H1 (cell line): ENCODE data around the gene RPL13A. TPM values are rescaled to one million over a fixed set of nuclear protein-coding genes. Genes with fewer than 3 reads are reported as not detected.

Experiments used
- CTCF ChIA-PET: fragments of 300-600 bp; sonication (Branson Sonifier 250); formaldehyde crosslinking; loops from one replicate; lab custom pipeline; 2021; ENCODE audit not compliant: partially characterized antibody; lab: Charles Lee
- POLR2A ChIA-PET: fragments of 300-600 bp; sonication (Branson Sonifier 250); formaldehyde crosslinking; loops from one replicate; lab custom pipeline; 2021; ENCODE audit warnings: inconsistent platforms; ENCODE audit not compliant: partially characterized antibody; lab: Charles Lee
- DNase-seq, 2 experiments: peaks; one replicate each; pipeline versions ENCODE4 v3.0.0 to v3.0.0-alpha.2; 2010 to 2022; ENCODE audit warnings: low spot score in 2 of 2, low read depth in 1 of 2, mixed read lengths in 1 of 2
- FAIRE-seq: peaks from 2 replicates; lab custom pipeline; 2011; peaks lifted over from hg19 to GRCh38; lab: Jason Lieb, UNC
- H2AFZ ChIP-seq: 2 replicates; pipeline ENCODE4 v1.8.1; 2012; ENCODE audit warnings: low read length, inconsistent platforms
- H2AK5ac ChIP-seq: 2 replicates; pipeline ENCODE4 v1.6.1; 2013; ENCODE audit warnings: low read depth, low read length
- H2BK120ac ChIP-seq: replicated peaks from 2 replicates; pipeline ENCODE3; 2013; ENCODE audit warnings: low read depth, low read length, inconsistent platforms
- H2BK12ac ChIP-seq: 2 replicates; pipeline ENCODE4 v1.6.1; 2013; ENCODE audit warnings: low read depth, low read length
- H2BK15ac ChIP-seq: 2 replicates; pipeline ENCODE4 v1.6.1; 2013; ENCODE audit warnings: low read length
- H2BK20ac ChIP-seq: 2 replicates; pipeline ENCODE4 v1.6.1; 2013; ENCODE audit warnings: low read length
- H2BK5ac ChIP-seq: 2 replicates; pipeline ENCODE4 v1.6.1; 2013; ENCODE audit warnings: low read depth, low read length
- H3K14ac ChIP-seq: 2 replicates; pipeline ENCODE4 v1.6.1; 2013; ENCODE audit warnings: inconsistent platforms; ENCODE audit not compliant: insufficient read length
- H3K18ac ChIP-seq: 2 replicates; pipeline ENCODE4 v1.6.1; 2013; ENCODE audit warnings: low read length; ENCODE audit errors: extremely low read depth
- H3K23ac ChIP-seq: 2 replicates; pipeline ENCODE4 v1.6.1; 2013; ENCODE audit warnings: inconsistent platforms; ENCODE audit not compliant: insufficient read length
- H3K23me2 ChIP-seq: 2 replicates; pipeline ENCODE4 v1.6.1; 2013; ENCODE audit warnings: low read depth, low read length
- H3K27ac ChIP-seq: 2 replicates; pipeline ENCODE4 v1.6.1; 2011; ENCODE audit warnings: low read depth, low read length, inconsistent platforms
- H3K27me3 ChIP-seq, 4 experiments: replicated peaks in 1 of 4; 1 replicate in 1 of 4; 2 replicates in 3 of 4; pipeline versions ENCODE4 v1.6.1 to v1.8.1; 2011 to 2013; ENCODE audit warnings: low read length in 3 of 4, mild to moderate bottlenecking in 3 of 4, inconsistent platforms in 2 of 4, mixed read lengths in 2 of 4, moderate library complexity in 1 of 4; ENCODE audit not compliant: control insufficient read depth in 3 of 4, insufficient read depth in 3 of 4; ENCODE audit errors: extremely low read depth in 1 of 4
- H3K36me3 ChIP-seq, 4 experiments: 2 replicates each; pipeline versions ENCODE4 v1.6.1 to v1.8.1; 2011 to 2013; ENCODE audit warnings: mild to moderate bottlenecking in 4 of 4, low read length in 3 of 4, moderate library complexity in 2 of 4, control low read depth in 1 of 4, inconsistent platforms in 1 of 4; ENCODE audit not compliant: insufficient read depth in 4 of 4, control insufficient read depth in 2 of 4
- H3K4ac ChIP-seq: replicated peaks from 2 replicates; pipeline ENCODE3; 2013; ENCODE audit warnings: low read length, low read depth, mixed read lengths, inconsistent platforms; ENCODE audit not compliant: insufficient read length
- H3K4me1 ChIP-seq, 4 experiments: replicated peaks in 1 of 4; 1 replicate in 1 of 4; 2 replicates in 3 of 4; pipeline versions ENCODE4 v1.6.1 to v1.8.1; 2011 to 2013; ENCODE audit warnings: low read length in 3 of 4, inconsistent platforms in 2 of 4, mixed read lengths in 1 of 4; ENCODE audit not compliant: insufficient read depth in 4 of 4, control insufficient read depth in 3 of 4
- H3K4me2 ChIP-seq, 2 experiments: 2 replicates each; pipeline versions ENCODE4 v1.6.1 to v1.8.1; 2011 to 2013; ENCODE audit warnings: low read depth in 2 of 2, low read length in 2 of 2, control low read depth in 1 of 2, inconsistent platforms in 1 of 2, mild to moderate bottlenecking in 1 of 2; ENCODE audit not compliant: insufficient read depth in 1 of 2
- H3K4me3 ChIP-seq, 4 experiments: fragments of 200-600, 300-600 bp in 1 of 4; sonication (generic), shearing (Covaris generic), sonication (Bioruptor Twin) in 1 of 4; 2 replicates each; pipeline versions ENCODE4 v1.5.1 to v1.8.1; 2011 to 2016; ENCODE audit warnings: low read length in 4 of 4, low read depth in 3 of 4, control low read depth in 2 of 4, inconsistent platforms in 2 of 4, mild to moderate bottlenecking in 2 of 4, mixed read lengths in 1 of 4, moderate library complexity in 1 of 4; ENCODE audit not compliant: insufficient read depth in 2 of 4; ENCODE audit errors: extremely low read depth in 1 of 4
- H3K56ac ChIP-seq: replicated peaks from 2 replicates; pipeline ENCODE3; 2013; ENCODE audit warnings: low read depth, mild to moderate bottlenecking, mixed read lengths, low read length, inconsistent platforms; ENCODE audit not compliant: insufficient read length
- H3K79me1 ChIP-seq: 2 replicates; pipeline ENCODE4 v1.6.1; 2013; ENCODE audit warnings: low read depth, low read length, control low read depth
- H3K79me2 ChIP-seq, 2 experiments: 2 replicates each; pipeline versions ENCODE4 v1.6.1 to v1.8.1; 2012 to 2013; ENCODE audit warnings: low read length in 2 of 2, mild to moderate bottlenecking in 2 of 2, inconsistent platforms in 1 of 2; ENCODE audit not compliant: insufficient read depth in 2 of 2, control insufficient read depth in 1 of 2
- H3K9ac ChIP-seq, 4 experiments: replicated peaks in 1 of 4; 1 replicate in 1 of 4; 2 replicates in 3 of 4; pipeline versions ENCODE4 v1.6.1 to v1.8.1; 2011 to 2013; ENCODE audit warnings: low read depth in 3 of 4, low read length in 3 of 4, control low read depth in 2 of 4, mild to moderate bottlenecking in 2 of 4, moderate library complexity in 2 of 4, inconsistent platforms in 1 of 4; ENCODE audit errors: extremely low read depth in 1 of 4
- H3K9me3 ChIP-seq, 2 experiments: 2 replicates each; pipeline versions ENCODE4 v1.6.1 to v1.8.1; 2012 to 2013; ENCODE audit warnings: mild to moderate bottlenecking in 2 of 2, moderate library complexity in 2 of 2, control low read depth in 1 of 2, inconsistent platforms in 1 of 2, low read depth in 1 of 2, low read length in 1 of 2, mixed read lengths in 1 of 2; ENCODE audit not compliant: insufficient read depth in 2 of 2
- H4K20me1 ChIP-seq, 2 experiments: replicated peaks in 1 of 2; 2 replicates each; pipeline versions ENCODE3 to v1.8.1; 2011 to 2013; ENCODE audit warnings: inconsistent platforms in 2 of 2, low read length in 2 of 2, mild to moderate bottlenecking in 1 of 2; ENCODE audit not compliant: insufficient read depth in 2 of 2, control insufficient read depth in 1 of 2
- H4K5ac ChIP-seq: 2 replicates; pipeline ENCODE4 v1.6.1; 2013; ENCODE audit warnings: low read length, low read depth, mixed read lengths, inconsistent platforms; ENCODE audit not compliant: insufficient read length
- H4K8ac ChIP-seq: 2 replicates; pipeline ENCODE4 v1.8.0; 2013; ENCODE audit warnings: mild to moderate bottlenecking, moderate library complexity, low read length, inconsistent platforms; ENCODE audit not compliant: insufficient read depth; ENCODE audit errors: extremely low read depth
- H4K91ac ChIP-seq: replicated peaks from 2 replicates; pipeline ENCODE3; 2013; ENCODE audit warnings: low read length, mixed read lengths, inconsistent platforms; ENCODE audit not compliant: insufficient read length
- ASH2L ChIP-seq: fragments of 200-600, 300-600 bp; sonication (generic); IDR thresholded peaks from one replicate; pipeline ENCODE4 v1.7.1; 2017; ENCODE audit warnings: low read length
- BACH1 ChIP-seq: IDR thresholded peaks from 2 replicates; pipeline ENCODE4 v1.6.1; 2012; ENCODE audit warnings: low read length, improper control_type of control experiment
- CTBP2 ChIP-seq: IDR thresholded peaks from 2 replicates; pipeline ENCODE4 v1.7.0; 2011; ENCODE audit warnings: borderline replicate concordance, mild to moderate bottlenecking, moderate library complexity, mixed read lengths, low read length; ENCODE audit not compliant: insufficient read depth, insufficient read length
- EP300 ChIP-seq, 2 experiments: IDR thresholded peaks; 1 replicate in 1 of 2; 2 replicates in 1 of 2; pipeline ENCODE4 v1.6.1; 2011 to 2012; ENCODE audit warnings: low read depth in 2 of 2, low read length in 2 of 2, mild to moderate bottlenecking in 2 of 2, borderline replicate concordance in 1 of 2, inconsistent platforms in 1 of 2, moderate library complexity in 1 of 2
- KDM1A ChIP-seq: fragments of 200-600, 300-600 bp; sonication (generic); IDR thresholded peaks from 2 replicates; pipeline ENCODE4 v1.7.1; 2016; ENCODE audit warnings: mild to moderate bottlenecking, low read length, borderline replicate concordance
- RAD21 ChIP-seq, 2 experiments: IDR thresholded peaks in 1 of 2; conservative IDR thresholded peaks in 1 of 2; 2 replicates each; pipeline ENCODE4 v1.6.1; 2011; ENCODE audit warnings: low read depth in 2 of 2, low read length in 2 of 2, improper control_type of control experiment in 1 of 2, inconsistent platforms in 1 of 2, mild to moderate bottlenecking in 1 of 2, moderate library complexity in 1 of 2
- SIN3A ChIP-seq, 2 experiments: IDR thresholded peaks in 1 of 2; conservative IDR thresholded peaks in 1 of 2; 2 replicates each; pipeline ENCODE4 v1.6.1; 2011 to 2012; ENCODE audit warnings: low read length in 2 of 2, improper control_type of control experiment in 1 of 2, low read depth in 1 of 2, mild to moderate bottlenecking in 1 of 2
- SP2 ChIP-seq: IDR thresholded peaks from 2 replicates; pipeline ENCODE4 v1.6.1; 2012; ENCODE audit warnings: mild to moderate bottlenecking, low read length, inconsistent platforms
- SUZ12 ChIP-seq: fragments of 200-600 bp; sonication (generic); IDR thresholded peaks from 2 replicates; pipeline ENCODE4 v1.6.1; 2012; ENCODE audit warnings: mild to moderate bottlenecking, inconsistent platforms, low read length, moderate library complexity, mixed read lengths
- WGBS, 2 experiments: shearing (Covaris generic) in 1 of 2; methylation state at CpG; one replicate each; pipeline versions ENCODE4 v1.1.6 to v1.1.7; 2013 to 2015; ENCODE audit warnings: low lambda C conversion rate in 2 of 2, mixed read lengths in 2 of 2, inconsistent platforms in 1 of 2, low coverage in 1 of 2, missing lambda C conversion rate in 1 of 2; ENCODE audit not compliant: insufficient replicate concordance in 2 of 2, insufficient coverage in 1 of 2, insufficient read length in 1 of 2; ENCODE audit errors: extremely low coverage in 1 of 2, missing lambda C conversion rate in 1 of 2; 5-methylcytosine and 5-hydroxymethylcytosine counted together
- polyA plus RNA-seq, 7 experiments: library from polyadenylated mRNA; depleted of rRNA in 3 of 7; stranded (reverse) in 5 of 7; unstranded in 2 of 7; fragments of >200 nt in 5 of 7; fragments of 200-250 nt in 2 of 7; gene quantifications; 1 replicate in 5 of 7; 2 replicates in 1 of 7; 4 replicates in 1 of 7; pipeline versions ENCODE4 v1.2.1 to v1.2.3, GENCODE V29; 2011 to 2013; ENCODE audit warnings: missing spikeins in 2 of 7, mixed read lengths in 2 of 7
- total RNA-seq: library from RNA; stranded (reverse); fragmentation: NEBNext Ultra II Directional; extraction: Animal tissue kit (Norgen Biotek cat#: 25700); gene quantifications from 2 replicates; pipeline ENCODE4 v1.2.1, GENCODE V29; 2021

The RPL13A gene
- total and polyA plus RNA-seq, 2 of the 8 experiments (the other 6 are each of a cell fraction or from before 2014, with no cell fraction given): 3,305 to 8,868 TPM

- H4K20me1 ChIP-seq: peaks cover 8 to 15% of the 10 kb centered on the region in 2 experiments
- H3K56ac ChIP-seq: peak within 1 kb of the TSS; percentile 74
- ChIA-PET POLR2A (interaction anchor here (0.7 to 4.6 kb wide), 22 partner anchors 8 to 177 kb away, joined by 3 to 33 read pairs (median 6); partner anchors contain the start of genes FLT3LG, RPL13A, RPS11 and SLC17A7), CTCF (interaction anchor here (0.6 to 3.7 kb wide), 10 partner anchors 11 to 151 kb away, joined by 3 to 15 read pairs (median 3); partner anchors contain the start of genes FLT3LG and SLC17A7)
- no peak within 1 kb of the TSS; the same call in 1 of the 2 replicates for H3K18ac ChIP-seq
- H2AK5ac ChIP-seq: peak within 1 kb of the TSS; percentile 54; the same call in 1 of the 2 replicates
- peak within 1 kb of the TSS; percentile 85 for H4K5ac ChIP-seq
- peak within 1 kb of the TSS; percentile 63 to 93 for H3K4me2 ChIP-seq
- peaks cover 0 to 14% (median 10%) of the 10 kb centered on the region in 4 experiments; a peak in 6 of 7 replicates for H3K4me1 ChIP-seq
- H3K4me3 ChIP-seq: peak within 1 kb of the TSS; percentile 86 to 99 (median 96)
- peak within 1 kb of the TSS; percentile 75 for H4K91ac ChIP-seq
- peak; percentile 86 for FAIRE-seq
- no peak within 1 kb of the TSS for H2BK20ac ChIP-seq
- H3K23ac ChIP-seq: no peak within 1 kb of the TSS
- peak within 1 kb of the TSS; percentile 24; the same call in 1 of the 2 replicates for H2BK5ac ChIP-seq
- H3K9ac ChIP-seq: peak within 1 kb of the TSS; percentile 40 to 96 (median 90)
- H3K23me2 ChIP-seq: peaks cover 4% of the 10 kb centered on the region
- H3K27me3 ChIP-seq: no peaks in the 10 kb centered on the region
- peak within 1 kb of the TSS; percentile 92; the same call in 1 of the 2 replicates for H4K8ac ChIP-seq
- peaks cover 0 to 23% of the 10 kb centered on the region in 2 experiments; a peak in 2 of 4 replicates for H3K79me2 ChIP-seq
- peak; percentile 93 to 95 for DNase-seq
- 1% methylated on average over 42 of the region's 42 CpGs; no CpG with 5 or more reads in 1 of the 2 experiments for WGBS, 2 experiments
- peaks cover 2% of the 10 kb centered on the region for H3K79me1 ChIP-seq
- H3K27ac ChIP-seq: peak within 1 kb of the TSS; percentile 69
- peak within 1 kb of the TSS; percentile 72; the same call in 1 of the 2 replicates for H2BK12ac ChIP-seq
- no peaks in the 10 kb centered on the region for H3K9me3 ChIP-seq
- H2BK120ac ChIP-seq: peak within 1 kb of the TSS; percentile 50
- 0 out of 2 replicates have a peak within 1 kb of the TSS, but pooled peaks have one; percentile 77 for H2AFZ ChIP-seq
- peak within 1 kb of the TSS; percentile 47 for H3K4ac ChIP-seq
- H3K36me3 ChIP-seq: peaks cover 8 to 13% (median 10%) of the 10 kb centered on the region in 4 experiments; a peak in 6 of 8 replicates
- H3K14ac ChIP-seq: no peak within 1 kb of the TSS
- H2BK15ac ChIP-seq: no peak within 1 kb of the TSS
- TF ChIP-seq SP2 (no peak), ASH2L (peak; percentile 55), KDM1A (no peak), CTBP2 (no peak), BACH1 (no peak), RAD21 (IDR thresholded peaks at IDR 0.05 in 1 of 2, conservative IDR thresholded peaks at IDR 0.05 in 1 of 2; ENCODE audit: low read depth in 2 of 2, low read length in 2 of 2) (no peak), SIN3A (conservative IDR thresholded peaks at IDR 0.05 in 1 of 2, IDR thresholded peaks at IDR 0.05 in 1 of 2; ENCODE audit: low read depth in 1 of 2, low read length in 2 of 2) (peak in 1 of 2 experiments; percentile 90; a peak in 2 of 4 replicates), SUZ12 (no peak), EP300 (IDR thresholded peaks at IDR 0.05; ENCODE audit: borderline replicate concordance in 1 of 2, low read depth in 2 of 2, low read length in 2 of 2) (no peak)
Observed at GRCh38 chr19:49451430-49452181, 35.8 kb upstream of the RPL13A start, which contains the start of gene PIH1D1. Gene PIH1D1, minus strand, starts transcription at chr19:49451814. Its CDS starts 240 bp downstream, at chr19:49451574.
